GM10248 (cell line): ENCODE measurements around the gene CYB5A.
A peak's percentile ranks its signal among the peaks of the same experiment; 100 is the strongest.

ENCODE experiments used
- CTCF ChIA-PET: fragments of 300-600 bp; sonication (Branson Sonifier 250); formaldehyde crosslinking; extraction: SDS; loops from one replicate; lab custom pipeline; 2021; ENCODE audit warnings: antibody characterized with exemption; lab: Yijun Ruan, JAX
- POLR2A ChIA-PET: fragments of 350-650 bp; sonication (Branson Sonifier 250); formaldehyde crosslinking; extraction: SDS; loops from one replicate; lab custom pipeline; 2020; ENCODE audit warnings: antibody characterized with exemption; lab: Yijun Ruan, JAX
- DNase-seq: peaks from one replicate; pipeline ENCODE4 v3.0.0; 2012; ENCODE audit errors: extremely low spot score
- CTCF ChIP-seq: IDR thresholded peaks from 2 replicates; pipeline ENCODE4 v1.5.1; 2012; ENCODE audit warnings: mild to moderate bottlenecking, low read depth; ENCODE audit errors: extremely low read depth, missing control alignments, control extremely low read depth

CYB5A gene

GRCh38 chr18:74281011-74281979 lies 10.5 kb downstream of the CYB5A start:
- CTCF ChIA-PET = no interaction called here
- DNase-seq = peak; percentile 9
- POLR2A ChIA-PET = no interaction called here
- TF ChIP-seq CTCF = no peak

- no peak for DNase-seq
- ChIA-PET CTCF (no interaction called here), POLR2A (no interaction called here)
- TF ChIP-seq CTCF = no peak
These were observed 12.8 kb downstream of the CYB5A start for GRCh38 chr18:74278983-74279382.

GRCh38 chr18:74278058-74278457 lies 13.7 kb downstream of the CYB5A start:
- POLR2A ChIA-PET = no interaction called here
- no peak for DNase-seq
- CTCF ChIA-PET = no interaction called here

GRCh38 chr18:74277296-74277695 lies 14.5 kb downstream of the CYB5A start:
- ChIA-PET CTCF (no interaction called here), POLR2A (no interaction called here)
- no peak for DNase-seq
- TF ChIP-seq CTCF = no peak

More at GRCh38 chr18:74278058-74278457, 13.7 kb downstream of the CYB5A start:
- TF ChIP-seq CTCF = no peak

GRCh38 chr18:74276609-74277008 lies 15.2 kb downstream of the CYB5A start:
- DNase-seq = no peak
- no peak for TF ChIP-seq CTCF
- POLR2A ChIA-PET = no interaction called here
- CTCF ChIA-PET = no interaction called here

- ChIA-PET POLR2A (no interaction called here), CTCF (interaction anchor here (1.1 kb wide), 2 partner anchors 9 to 22 kb away, joined by 3 read pairs; no protein-coding TSS in a partner anchor)
- no peak for TF ChIP-seq CTCF
- DNase-seq = no peak
These were observed 16.0 kb downstream of the CYB5A start for GRCh38 chr18:74275736-74276135.
